Measurements from ENCODE around the gene SERPINB1. TPM values are rescaled to one million over a fixed set of nuclear protein-coding genes. Genes with fewer than 3 reads are reported as not detected.

Gene SERPINB1
- total RNA-seq, 3 donors from 2014 or later (not counting 1 experiment from before 2014, with no cell fraction given) = 74.8 to 80.2 (median 78.1) TPM

DNA sequence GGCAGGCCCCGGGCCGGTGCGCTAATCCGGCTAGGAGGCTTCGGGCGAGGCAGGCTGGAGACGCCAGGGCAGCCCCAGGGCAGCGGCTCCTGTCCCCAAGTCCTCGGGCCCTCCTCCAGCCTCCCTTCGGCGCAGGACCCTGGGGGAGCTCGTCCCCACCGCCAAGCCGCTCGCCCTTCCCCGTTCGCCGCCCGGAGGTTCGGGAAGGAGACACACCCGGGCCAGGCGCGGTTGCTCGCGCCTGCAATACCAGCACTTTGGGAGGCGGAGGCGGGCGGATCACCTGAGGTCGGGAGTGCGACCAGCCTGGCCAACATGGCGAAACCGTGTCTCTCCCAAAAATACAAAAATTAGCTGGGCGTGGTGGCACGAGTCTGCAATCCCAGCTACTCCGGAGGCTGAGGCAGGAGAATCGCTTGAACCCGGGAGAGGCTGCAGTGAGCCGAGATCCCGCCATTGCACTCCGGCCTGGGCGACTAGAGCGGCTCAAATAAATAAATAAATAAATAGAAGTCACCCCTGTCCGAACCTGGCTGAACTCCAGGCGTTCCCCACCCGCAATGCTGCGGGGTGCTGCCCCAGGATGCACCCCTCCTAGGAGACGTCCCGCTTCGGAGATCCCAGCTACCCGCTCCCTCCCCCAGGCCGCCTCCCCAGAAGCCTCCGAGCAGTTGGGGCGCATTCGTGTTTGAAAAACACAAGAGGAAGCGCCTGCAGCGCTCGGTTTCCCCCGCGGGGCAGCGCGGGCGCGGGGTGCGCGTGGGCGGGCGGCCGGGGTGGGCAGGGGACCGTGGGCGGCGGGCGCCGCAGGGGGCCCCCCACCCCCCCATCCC lies 33.9 kb upstream of the SERPINB1 start:
- H3K27me3 ChIP-seq (ENCODE audit: control insufficient read depth, insufficient read depth, low read length) = no peaks in the 10 kb centered on the region
- Mint-ChIP-seq H3K4me3 (peak overlapping the region; percentile 86), H3K9me3 (no peaks in the 10 kb centered on the region), H3K27me3 (ENCODE audit: low read depth in 2 of 2) (peaks cover 0 to 3% of the 10 kb centered on the region in 2 donors), H3K4me1 (peaks cover 31 to 40% of the 10 kb centered on the region in 2 donors), H3K27ac (peak overlapping the region in 1 of 2 donors; percentile 88), H3K36me3 (no peaks in the 10 kb centered on the region)
- WGBS (ENCODE audit: insufficient coverage) = under 1% methylated on average over 61 of the region's 73 CpGs
- DNase-seq = peak; percentile 37 to 77
- H3K9me3 ChIP-seq (ENCODE audit: control insufficient read depth, insufficient read depth, low read length) = no peaks in the 10 kb centered on the region
- no peaks in the 10 kb centered on the region for H3K36me3 ChIP-seq (ENCODE audit: control insufficient read depth, insufficient read depth, low read length)
- peaks cover 35% of the 10 kb centered on the region for H3K4me1 ChIP-seq (ENCODE audit: control insufficient read depth, insufficient read depth, low read length)
- ATAC-seq = peak; percentile 69 to 79 (median 77)
- TF ChIP-seq CTCF (IDR thresholded peaks at IDR 0.05) = no peak
- intact Hi-C loops (cut with micrococcal nuclease) = no loop called here
- H3K27ac ChIP-seq (ENCODE audit: low read length) = peak overlapping the region; percentile 80
- H3K4me3 ChIP-seq (ENCODE audit: low read length) = peak overlapping the region; percentile 72

GRCh38 chr6:2873643-2874042 lies 32.0 kb upstream of the SERPINB1 start:
- WGBS (ENCODE audit: insufficient coverage) = over 99% methylated on average over 7 of the region's 8 CpGs
- peaks cover 35% of the 10 kb centered on the region for H3K4me1 ChIP-seq (ENCODE audit: control insufficient read depth, insufficient read depth, low read length)
- peaks cover 25 to 30% of the 10 kb centered on the region in 2 donors for H3K4me1 Mint-ChIP-seq
- intact Hi-C loops (cut with micrococcal nuclease) = no loop called here
- H3K27ac ChIP-seq (ENCODE audit: low read length) = no peak overlapping the region
- H3K4me3 Mint-ChIP-seq = no peak overlapping the region
- H3K36me3 Mint-ChIP-seq = no peaks in the 10 kb centered on the region
- no peaks in the 10 kb centered on the region for H3K9me3 Mint-ChIP-seq
- no peak overlapping the region for H3K4me3 ChIP-seq (ENCODE audit: low read length)
- no peak for TF ChIP-seq CTCF (IDR thresholded peaks at IDR 0.05)
- H3K27me3 Mint-ChIP-seq (ENCODE audit: low read depth in 2 of 2) = peaks cover 0 to 3% of the 10 kb centered on the region in 2 donors
- H3K36me3 ChIP-seq (ENCODE audit: control insufficient read depth, insufficient read depth, low read length) = no peaks in the 10 kb centered on the region
- ATAC-seq = no peak
- DNase-seq = no peak
- H3K27ac Mint-ChIP-seq = no peak overlapping the region
- H3K27me3 ChIP-seq (ENCODE audit: control insufficient read depth, insufficient read depth, low read length) = no peaks in the 10 kb centered on the region
- no peaks in the 10 kb centered on the region for H3K9me3 ChIP-seq (ENCODE audit: control insufficient read depth, insufficient read depth, low read length)

DNA sequence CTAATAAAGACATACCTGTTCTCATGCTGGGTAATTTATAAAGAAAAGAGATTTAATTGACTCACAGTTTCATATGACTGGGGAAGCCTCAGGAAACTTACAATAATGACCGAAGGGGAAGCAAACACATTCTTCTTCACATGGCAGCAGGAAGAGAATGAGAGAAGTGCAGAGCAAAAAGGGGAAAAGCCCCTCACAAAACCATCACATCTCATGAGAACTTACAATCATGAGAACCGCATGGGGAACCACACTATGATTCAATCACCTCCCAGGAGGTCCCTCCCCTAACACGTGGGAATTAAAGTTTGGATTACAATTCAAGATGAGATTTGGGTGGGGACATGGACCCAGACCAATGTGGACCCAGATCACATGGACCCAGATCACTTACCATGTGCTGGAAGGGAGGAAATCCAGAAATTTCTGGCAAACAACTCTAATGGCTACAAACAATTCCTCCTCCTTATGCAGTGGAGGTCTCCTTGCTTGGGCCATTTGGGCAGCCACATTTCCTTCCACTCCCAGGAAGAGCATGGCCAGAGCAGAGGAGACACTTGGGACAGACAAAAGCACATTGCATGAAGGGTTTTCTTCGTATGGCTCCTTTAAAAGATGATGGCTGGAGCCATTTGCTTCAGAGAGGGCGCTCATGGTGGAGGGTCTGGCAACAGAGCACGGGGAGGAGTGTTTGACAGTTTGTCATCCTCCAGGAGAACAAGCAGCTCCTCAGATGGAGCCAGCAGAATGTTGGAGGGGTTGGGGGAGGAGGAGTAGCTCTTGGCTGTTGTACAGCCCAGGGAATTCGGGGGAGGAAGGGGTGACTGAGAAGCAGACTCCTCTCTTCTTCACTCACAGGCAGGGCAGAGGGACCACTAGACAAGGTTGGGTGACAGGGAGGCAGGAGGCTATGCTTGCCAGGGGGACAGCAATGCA lies 31.0 kb upstream of the SERPINB1 start:
- Mint-ChIP-seq H3K4me3 (no peak overlapping the region), H3K27me3 (ENCODE audit: low read depth in 2 of 2) (peaks cover 0 to 3% of the 10 kb centered on the region in 2 donors), H3K4me1 (peaks cover 17 to 20% of the 10 kb centered on the region in 2 donors), H3K27ac (no peak overlapping the region), H3K36me3 (no peaks in the 10 kb centered on the region), H3K9me3 (no peaks in the 10 kb centered on the region)
- H3K4me1 ChIP-seq (ENCODE audit: control insufficient read depth, insufficient read depth, low read length) = peaks cover 30% of the 10 kb centered on the region
- intact Hi-C loops (cut with micrococcal nuclease) = no loop called here
- no peaks in the 10 kb centered on the region for H3K9me3 ChIP-seq (ENCODE audit: control insufficient read depth, insufficient read depth, low read length)
- 84% methylated on average over 4 of the region's 7 CpGs for WGBS (ENCODE audit: insufficient coverage)
- no peak for ATAC-seq
- no peaks in the 10 kb centered on the region for H3K36me3 ChIP-seq (ENCODE audit: control insufficient read depth, insufficient read depth, low read length)
- no peaks in the 10 kb centered on the region for H3K27me3 ChIP-seq (ENCODE audit: control insufficient read depth, insufficient read depth, low read length)
- DNase-seq = no peak
- no peak overlapping the region for H3K4me3 ChIP-seq (ENCODE audit: low read length)
- H3K27ac ChIP-seq (ENCODE audit: low read length) = no peak overlapping the region
- TF ChIP-seq CTCF (IDR thresholded peaks at IDR 0.05) = no peak
